ENCODE results near the gene PRSS57. TPM values are rescaled to one million over a fixed set of nuclear protein-coding genes. Genes with fewer than 3 reads are reported as not detected.

PRSS57 gene
- total and polyA plus RNA-seq, 2 of the 13 experiments (the other 11 are each of a cell fraction or from before 2014, with no cell fraction given) = 0.12 TPM; not detected in 1

GRCh38 chr19:718991-719512 lies 23.8 kb upstream of the PRSS57 start (continued):
- TF ChIP-seq ARID5B (CRISPR knock-in tag; IDR thresholded peaks at IDR 0.05) = peak; percentile 51; the same call in 1 of the 2 replicates
- peak; percentile 97 for TF ChIP-seq ZNF777 (CRISPR knock-in tag; IDR thresholded peaks at IDR 0.05)
- no peak for TF ChIP-seq KAT7 (CRISPR knock-in tag; IDR thresholded peaks at IDR 0.05; ENCODE audit: borderline replicate concordance)
- TF ChIP-seq LCORL (IDR thresholded peaks at IDR 0.05) = no peak
- TF ChIP-seq LCORL (CRISPR knock-in tag; IDR thresholded peaks at IDR 0.05) = peak; percentile 58; the same call in 1 of the 2 replicates
- TF ChIP-seq SALL1 (CRISPR knock-in tag; IDR thresholded peaks at IDR 0.05) = peak; percentile 47; the same call in 1 of the 2 replicates
- no peak for TF ChIP-seq ZNF414 (CRISPR knock-in tag; IDR thresholded peaks at IDR 0.05)
- TF ChIP-seq RXRB (CRISPR knock-in tag; IDR thresholded peaks at IDR 0.05; ENCODE audit: borderline replicate concordance) = peak; percentile 54
- TF ChIP-seq ZNF280B (CRISPR knock-in tag; IDR thresholded peaks at IDR 0.05; ENCODE audit: borderline replicate concordance) = no peak
- no peak for TF ChIP-seq IRF1 (CRISPR knock-in tag; IDR thresholded peaks at IDR 0.05; ENCODE audit: low read depth)
- TF ChIP-seq CBFB (CRISPR knock-in tag; IDR thresholded peaks at IDR 0.05) = 0 out of 2 replicates have a peak, but pooled peaks have one; percentile 42
- 0 out of 2 replicates have a peak, but pooled peaks have one; percentile 30 for TF ChIP-seq NFAT5 (CRISPR knock-in tag; IDR thresholded peaks at IDR 0.05)

Data from HepG2 (cell line).